AG10803 (cell line): ENCODE measurements around the gene IRGM.
A peak's percentile ranks its signal among the peaks of the same experiment; 100 is the strongest.
"Not testable (repeated sequence)": the region's sequence is repeated elsewhere in the genome, so short reads cannot be mapped to it uniquely, and the experiment has no call there.

Experiments
- DNase-seq: peaks from one replicate; pipeline ENCODE4 v3.0.0; 2010; ENCODE audit warnings: low read depth
- H3K4me3 ChIP-seq: 2 replicates; pipeline ENCODE4 v1.5.1; 2011; ENCODE audit warnings: mild to moderate bottlenecking, low read length, control low read depth
- CTCF ChIP-seq: conservative IDR thresholded peaks from 2 replicates; pipeline ENCODE4 v1.5.1; 2011; ENCODE audit warnings: mild to moderate bottlenecking, low read length, control low read depth, inconsistent platforms

The IRGM gene

GRCh38 chr5:150829744-150830143 is 16.6 kb upstream of the IRGM start:
- no peak overlapping the region for H3K4me3 ChIP-seq
- no peak for TF ChIP-seq CTCF
- no peak for DNase-seq

- DNase-seq, H3K4me3 ChIP-seq: not testable (repeated sequence)
Measured at GRCh38 chr5:150831821-150832220, 14.5 kb upstream of the IRGM start.

DNA sequence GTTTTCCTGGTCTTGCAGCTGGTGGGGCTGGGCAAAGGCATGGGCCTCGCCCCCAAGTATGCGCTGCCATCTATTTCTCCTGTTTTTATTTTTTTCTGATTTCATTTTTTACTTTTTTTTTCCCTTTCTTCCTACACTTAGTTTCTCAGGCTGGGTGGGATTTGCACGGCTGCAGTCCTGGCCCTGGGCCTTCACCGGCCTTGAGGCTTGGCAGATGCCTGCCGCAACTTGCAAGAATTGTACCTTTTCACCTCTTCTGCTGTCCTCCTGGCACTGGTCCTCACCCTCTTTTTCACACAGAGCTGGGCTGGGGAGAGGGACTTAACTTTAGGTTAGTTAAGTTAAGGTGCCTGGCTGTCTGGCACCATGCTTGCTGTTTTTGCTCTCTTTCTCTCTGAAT is 10.3 kb upstream of the IRGM start:
- no peak overlapping the region for H3K4me3 ChIP-seq
- DNase-seq = no peak
- TF ChIP-seq CTCF = no peak

DNA sequence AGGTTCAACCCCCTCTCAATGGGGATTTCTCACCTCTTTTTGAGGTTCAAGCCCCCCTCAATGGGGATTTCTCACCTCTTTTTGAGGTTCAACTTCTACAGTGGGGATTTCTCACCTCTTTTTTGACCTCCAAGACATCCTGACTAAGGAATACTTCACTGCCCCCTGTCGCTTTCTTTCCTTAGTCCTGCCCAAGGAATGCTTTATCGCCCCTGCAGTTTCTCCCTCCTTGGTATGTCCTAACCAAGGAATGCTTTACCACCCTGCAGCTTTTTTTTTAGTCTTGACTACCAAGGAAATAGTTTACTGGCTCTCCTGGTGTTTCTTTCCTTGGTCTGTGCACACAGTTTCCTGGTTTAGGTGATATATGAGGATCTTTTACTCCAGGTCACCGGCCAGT is 9.6 kb upstream of the IRGM start:
- DNase-seq = no peak
- no peak for TF ChIP-seq CTCF
- no peak overlapping the region for H3K4me3 ChIP-seq

DNA sequence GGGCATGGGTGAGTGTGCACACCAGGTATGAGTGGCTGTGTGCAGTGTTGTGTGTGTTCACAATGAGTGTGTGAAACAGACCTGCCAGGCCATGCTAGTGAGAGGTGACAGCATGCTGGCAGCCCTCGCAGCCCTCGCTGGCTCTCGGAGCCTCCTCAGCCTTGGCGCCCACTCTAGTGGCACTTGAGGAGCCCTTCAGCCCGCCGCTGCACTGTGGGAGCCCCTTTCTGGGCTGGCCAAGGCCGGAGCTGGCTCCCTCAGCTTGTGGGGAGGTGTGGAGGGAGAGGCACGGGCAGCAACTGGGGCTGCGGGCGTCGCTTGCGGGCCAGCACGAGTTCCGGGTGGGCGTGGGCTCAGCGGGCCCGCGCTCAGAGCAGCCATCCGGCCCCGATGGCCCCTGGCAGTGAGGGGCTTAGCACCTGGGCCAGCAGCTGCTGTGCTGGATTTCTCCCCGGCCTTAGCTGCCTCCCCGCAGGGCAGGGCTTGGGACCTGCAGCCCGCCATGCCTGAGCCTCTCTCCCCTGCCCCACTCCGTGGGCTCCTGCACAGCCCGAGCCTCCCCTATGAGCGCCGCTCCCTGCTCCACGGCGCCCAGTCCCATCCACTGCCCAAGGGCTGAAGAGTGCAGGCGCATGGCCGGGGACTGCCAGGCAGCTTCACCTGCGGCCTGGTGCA is 999 bp upstream of the IRGM start:
- not testable (repeated sequence) for DNase-seq, H3K4me3 ChIP-seq

GRCh38 chr5:150846654-150847333 is 473 bp downstream of the IRGM start:
- DNase-seq = peak; percentile 88
- H3K4me3 ChIP-seq = no peak overlapping the region
- peak; percentile 72 for TF ChIP-seq CTCF

DNA sequence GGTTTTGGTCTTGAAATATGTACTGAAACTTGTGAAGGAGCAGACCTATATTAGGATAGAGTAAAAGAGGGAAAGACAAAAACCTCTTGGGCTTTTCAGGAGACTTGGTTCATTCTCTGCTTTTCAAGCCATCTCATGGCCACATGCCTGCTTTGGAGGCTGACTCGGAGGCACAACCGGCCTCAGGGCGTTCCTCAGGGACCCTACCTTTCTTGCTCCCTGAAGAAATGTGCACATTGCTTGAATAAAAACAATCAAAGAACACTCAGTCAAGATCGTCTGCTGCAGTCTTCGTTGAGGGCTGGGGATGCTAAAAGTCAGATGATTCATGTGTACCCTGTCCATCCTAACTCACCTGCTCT is 994 bp downstream of the IRGM start:
- no peak overlapping the region for H3K4me3 ChIP-seq
- TF ChIP-seq CTCF = no peak
- DNase-seq = no peak

DNA sequence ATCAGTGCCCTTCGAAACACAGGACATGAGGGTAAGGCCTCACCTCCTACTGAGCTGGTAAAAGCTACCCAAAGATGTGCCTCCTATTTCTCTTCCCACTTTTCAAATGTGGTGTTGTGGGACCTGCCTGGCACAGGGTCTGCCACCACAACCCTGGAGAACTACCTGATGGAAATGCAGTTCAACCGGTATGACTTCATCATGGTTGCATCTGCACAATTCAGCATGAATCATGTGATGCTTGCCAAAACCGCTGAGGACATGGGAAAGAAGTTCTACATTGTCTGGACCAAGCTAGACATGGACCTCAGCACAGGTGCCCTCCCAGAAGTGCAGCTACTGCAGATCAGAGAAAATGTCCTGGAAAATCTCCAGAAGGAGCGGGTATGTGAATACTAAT is 1.9 kb downstream of the IRGM start:
- no peak overlapping the region for H3K4me3 ChIP-seq
- no peak for DNase-seq
- TF ChIP-seq CTCF = no peak
